T-cell (primary cell): Measurements from ENCODE around the gene RAE1. TPM values are rescaled to one million over a fixed set of nuclear protein-coding genes. Genes with fewer than 3 reads are reported as not detected.

Experiments
- ATAC-seq, 4 experiments: fragments of 200-7000 bp in 3 of 4; fragments of 150-1000 bp in 1 of 4; cut with Tn5 transposase; replicated peaks in 1 of 4; 1 replicate in 3 of 4; 2 replicates in 1 of 4; pipeline ENCODE4 v1.10.0; 2021; ENCODE audit warnings: moderate library complexity in 3 of 4, mild to moderate bottlenecking in 2 of 4, moderate number of reproducible peaks in 1 of 4
- CTCF ChIA-PET, 2 donors: fragments of 300-600 bp; sonication (Branson Sonifier 250); formaldehyde crosslinking; loops; one replicate each; lab custom pipeline; 2022; ENCODE audit warnings: antibody characterized with exemption in 2 of 2; lab: Charles Lee
- POLR2A ChIA-PET, 2 donors: fragments of 300-600 bp; sonication (Branson Sonifier 250); formaldehyde crosslinking; loops; one replicate each; lab custom pipeline; 2022; ENCODE audit warnings: antibody characterized with exemption in 2 of 2; lab: Charles Lee
- DNase-seq, 35 experiments: peaks; one replicate each; pipeline versions ENCODE4 v3.0.0 to v3.0.0-alpha.2; 2013 to 2023
- H3K27ac ChIP-seq: one replicate; pipeline ENCODE4 v1.5.1; 2013; ENCODE audit warnings: low read length
- H3K27me3 ChIP-seq, 2 experiments: replicated peaks in 1 of 2; 1 replicate in 1 of 2; 2 replicates in 1 of 2; pipeline versions ENCODE4 v1.6.1 to v1.7.0; 2013; ENCODE audit warnings: low read length in 1 of 2, mixed read lengths in 1 of 2; ENCODE audit not compliant: control insufficient read depth in 2 of 2, insufficient read depth in 2 of 2; ENCODE audit errors: extremely low read depth in 1 of 2
- H3K36me3 ChIP-seq, 2 donors: 1 replicate in 1 of 2; 2 replicates in 1 of 2; pipeline versions ENCODE4 v1.6.1 to v1.7.0; 2013; ENCODE audit warnings: low read length in 1 of 2; ENCODE audit not compliant: control insufficient read depth in 2 of 2, insufficient read depth in 1 of 2; ENCODE audit errors: extremely low read depth in 1 of 2
- H3K4me1 ChIP-seq, 2 experiments: 1 replicate in 1 of 2; 2 replicates in 1 of 2; pipeline versions ENCODE4 v1.6.1 to v1.7.0; 2013; ENCODE audit warnings: low read length in 2 of 2, mixed read lengths in 1 of 2; ENCODE audit not compliant: insufficient read depth in 2 of 2, control insufficient read depth in 1 of 2; ENCODE audit errors: extremely low read depth in 1 of 2
- H3K4me3 ChIP-seq, 2 donors: 1 replicate in 1 of 2; 2 replicates in 1 of 2; pipeline versions ENCODE4 v1.5.1 to v1.7.0; 2013; ENCODE audit warnings: mild to moderate bottlenecking in 2 of 2, low read length in 1 of 2, moderate library complexity in 1 of 2; ENCODE audit not compliant: control insufficient read depth in 1 of 2; ENCODE audit errors: extremely low read depth in 1 of 2
- H3K9me3 ChIP-seq: 2 replicates; pipeline ENCODE4 v1.7.0; 2013
- H3K27ac Mint-ChIP-seq, 2 donors: one replicate each; pipeline ENCODE4 v1.8.0; 2020 to 2021; ENCODE audit warnings: mild to moderate bottlenecking in 2 of 2, mixed read lengths in 2 of 2
- H3K27me3 Mint-ChIP-seq, 2 donors: one replicate each; pipeline ENCODE4 v1.8.0; 2021 to 2022; ENCODE audit warnings: mixed read lengths in 2 of 2
- H3K36me3 Mint-ChIP-seq: one replicate; pipeline ENCODE4 v1.8.0; 2021; ENCODE audit warnings: mixed read lengths
- H3K4me1 Mint-ChIP-seq, 3 donors: one replicate each; pipeline ENCODE4 v1.8.0; 2020 to 2022; ENCODE audit warnings: mixed read lengths in 3 of 3, mild to moderate bottlenecking in 1 of 3
- H3K4me3 Mint-ChIP-seq, 3 donors: one replicate each; pipeline ENCODE4 v1.8.0; 2020 to 2022; ENCODE audit warnings: mild to moderate bottlenecking in 3 of 3, mixed read lengths in 3 of 3, moderate library complexity in 3 of 3
- H3K9me3 Mint-ChIP-seq, 3 donors: one replicate each; pipeline ENCODE4 v1.8.0; 2020 to 2022; ENCODE audit warnings: mixed read lengths in 3 of 3
- WGBS: methylation state at CpG from one replicate; pipeline ENCODE4 v1.1.5; 2013; ENCODE audit warnings: missing lambda C conversion rate; ENCODE audit not compliant: insufficient coverage; 5-methylcytosine and 5-hydroxymethylcytosine counted together
- total RNA-seq, 35 experiments: library from RNA in 6 of 35; stranded (reverse) in 6 of 35; fragments of 120-200 nt in 1 of 35; gene quantifications; one replicate each; pipeline versions ENCODE4 v1.2.1 to v1.2.4 and lab custom pipeline; 2013 to 2026

The RAE1 gene
- total RNA-seq, 5 donors from 2014 or later (not counting 1 experiment from before 2014, with no cell fraction given): 29.0 to 41.1 (median 29.4) TPM

GRCh38 chr20:57325632-57326356, 25.3 kb upstream of the RAE1 start:
- Histone ChIP-seq H3K36me3 (no peaks in the 10 kb centered on the region), H3K4me1 (no peaks in the 10 kb centered on the region), H3K9me3 (peaks cover 3% of the 10 kb centered on the region), H3K4me3 (no peak overlapping the region), H3K27ac (no peak overlapping the region), H3K27me3 (peaks cover 11 to 40% of the 10 kb centered on the region in 2 experiments)
- no peak for DNase-seq
- ChIA-PET POLR2A (no interaction called here), CTCF (no interaction called here)
- no peak overlapping the region for H3K4me3 Mint-ChIP-seq
- ATAC-seq: no peak
- H3K4me1 Mint-ChIP-seq: no peaks in the 10 kb centered on the region
- peaks cover 0 to 6% (median 3%) of the 10 kb centered on the region in 3 donors for H3K9me3 Mint-ChIP-seq
- H3K27me3 Mint-ChIP-seq: peaks cover 36 to 41% of the 10 kb centered on the region in 2 donors
- 50% methylated on average over 3 of the region's 12 CpGs for WGBS
- no peak overlapping the region for H3K27ac Mint-ChIP-seq
- H3K36me3 Mint-ChIP-seq: no peaks in the 10 kb centered on the region

GRCh38 chr20:57326667-57327455, 24.2 kb upstream of the RAE1 start:
- Mint-ChIP-seq H3K27me3 (peaks cover 36 to 42% of the 10 kb centered on the region in 2 donors), H3K4me1 (no peaks in the 10 kb centered on the region), H3K4me3 (no peak overlapping the region), H3K27ac (no peak overlapping the region), H3K36me3 (no peaks in the 10 kb centered on the region), H3K9me3 (peaks cover 0 to 6% (median 3%) of the 10 kb centered on the region in 3 donors)
- Histone ChIP-seq H3K27me3 (peaks cover 17 to 33% of the 10 kb centered on the region in 2 experiments), H3K36me3 (no peaks in the 10 kb centered on the region), H3K4me3 (no peak overlapping the region), H3K9me3 (peaks cover 3% of the 10 kb centered on the region), H3K27ac (no peak overlapping the region), H3K4me1 (no peaks in the 10 kb centered on the region)
- 12% methylated on average over 4 of the region's 8 CpGs for WGBS
- POLR2A ChIA-PET: no interaction called here
- no peak for ATAC-seq
- no peak for DNase-seq
- CTCF ChIA-PET: no interaction called here

GRCh38 chr20:57327820-57328219, 23.2 kb upstream of the RAE1 start:
- WGBS: no CpG with 5 or more reads among the region's 6 CpGs
- Mint-ChIP-seq H3K9me3 (peaks cover 0 to 6% (median 3%) of the 10 kb centered on the region in 3 donors), H3K27ac (no peak overlapping the region), H3K4me3 (no peak overlapping the region), H3K4me1 (no peaks in the 10 kb centered on the region), H3K36me3 (no peaks in the 10 kb centered on the region), H3K27me3 (peaks cover 26 to 39% of the 10 kb centered on the region in 2 donors)
- Histone ChIP-seq H3K27ac (no peak overlapping the region), H3K36me3 (no peaks in the 10 kb centered on the region), H3K9me3 (peaks cover 3% of the 10 kb centered on the region), H3K4me3 (no peak overlapping the region), H3K27me3 (peaks cover 18 to 25% of the 10 kb centered on the region in 2 experiments), H3K4me1 (no peaks in the 10 kb centered on the region)
- ChIA-PET CTCF (interaction anchor here in 1 of 2 donors (0.6 kb wide), 1 partner anchor 793 kb away, joined by 4 read pairs; no protein-coding TSS in a partner anchor), POLR2A (no interaction called here)
- DNase-seq (no peak), ATAC-seq (no peak)

- 60% methylated on average over 39 of the region's 40 CpGs for WGBS
- H3K27ac ChIP-seq: no peak within 1 kb of the TSS
- no peaks in the 10 kb centered on the region for H3K4me1 ChIP-seq
- no peak within 1 kb of the TSS for H3K4me3 ChIP-seq
- ATAC-seq (no peak), DNase-seq (no peak)
- Mint-ChIP-seq H3K9me3 (peaks cover 0 to 5% (median 2%) of the 10 kb centered on the region in 3 donors), H3K4me1 (no peaks in the 10 kb centered on the region), H3K4me3 (no peak within 1 kb of the TSS), H3K36me3 (no peaks in the 10 kb centered on the region), H3K27me3 (peaks cover 27 to 45% of the 10 kb centered on the region in 2 donors), H3K27ac (no peak within 1 kb of the TSS)
- ChIA-PET CTCF (no interaction called here), POLR2A (interaction anchor here in 1 of 2 donors (0.6 kb wide), 2 partner anchors 27 to 799 kb away, joined by 3 to 9 read pairs; no protein-coding TSS in a partner anchor)
- H3K27me3 ChIP-seq: peaks cover 17 to 21% of the 10 kb centered on the region in 2 experiments
- H3K9me3 ChIP-seq: peaks cover 2% of the 10 kb centered on the region
- H3K36me3 ChIP-seq: no peaks in the 10 kb centered on the region
Observed at GRCh38 chr20:57329608-57330221, 21.3 kb upstream of the RAE1 start, which contains the start of gene SPO11. SPO11 (plus strand) TSS chr20:57329803; CDS start chr20:57329868, 65 bp downstream.

- Mint-ChIP-seq H3K27ac (no peak overlapping the region), H3K4me1 (no peaks in the 10 kb centered on the region), H3K4me3 (no peak overlapping the region), H3K27me3 (peaks cover 23 to 43% of the 10 kb centered on the region in 2 donors), H3K36me3 (no peaks in the 10 kb centered on the region), H3K9me3 (no peaks in the 10 kb centered on the region)
- no peak overlapping the region for H3K4me3 ChIP-seq
- ChIA-PET CTCF (no interaction called here), POLR2A (no interaction called here)
- DNase-seq: no peak
- peaks cover 14 to 17% of the 10 kb centered on the region in 2 experiments for H3K27me3 ChIP-seq
- H3K27ac ChIP-seq: no peak overlapping the region
- 80% methylated on average over 3 of the region's 8 CpGs for WGBS
- H3K9me3 ChIP-seq: no peaks in the 10 kb centered on the region
- no peak for ATAC-seq
- H3K4me1 ChIP-seq: no peaks in the 10 kb centered on the region
- no peaks in the 10 kb centered on the region for H3K36me3 ChIP-seq
Observed at GRCh38 chr20:57330998-57331397, 20.1 kb upstream of the RAE1 start.
